ENCODE measurements around the gene GABRG3. TPM values are rescaled to one million over a fixed set of nuclear protein-coding genes. Genes with fewer than 3 reads are reported as not detected.

The GABRG3 gene
- polyA plus RNA-seq, 1 experiment = not detected

- ChIA-PET CTCF (no interaction called here), POLR2A (no interaction called here)
- Histone ChIP-seq H3K27me3 (ENCODE audit: control insufficient read depth, insufficient read depth, low read length) (no peaks in the 10 kb centered on the region), H3K27ac (ENCODE audit: low read depth, low read length) (no peak overlapping the region), H3K9me3 (ENCODE audit: control insufficient read depth, insufficient read depth, low read length) (peaks cover 4% of the 10 kb centered on the region), H3K4me3 (ENCODE audit: low read depth, low read length) (no peak overlapping the region)
- no peak for DNase-seq (ENCODE audit: low read depth, low spot score)
- TF ChIP-seq CTCF (IDR thresholded peaks at IDR 0.05; ENCODE audit: low read depth, low read length) = no peak
These were observed 541.5 kb downstream of the GABRG3 start for GRCh38 chr15:27512281-27513001.

GRCh38 chr15:27514526-27514925 is 543.5 kb downstream of the GABRG3 start:
- no peaks in the 10 kb centered on the region for H3K27me3 ChIP-seq (ENCODE audit: control insufficient read depth, insufficient read depth, low read length)
- CTCF ChIA-PET = no interaction called here
- no peak for DNase-seq (ENCODE audit: low read depth, low spot score)
- H3K27ac ChIP-seq (ENCODE audit: low read depth, low read length) = no peak overlapping the region
- TF ChIP-seq CTCF (IDR thresholded peaks at IDR 0.05; ENCODE audit: low read depth, low read length) = no peak
- H3K4me3 ChIP-seq (ENCODE audit: low read depth, low read length) = no peak overlapping the region
- POLR2A ChIA-PET = no interaction called here
- H3K9me3 ChIP-seq (ENCODE audit: control insufficient read depth, insufficient read depth, low read length) = no peaks in the 10 kb centered on the region; the same call in 1 of the 2 replicates

- Histone ChIP-seq H3K27me3 (ENCODE audit: control insufficient read depth, insufficient read depth, low read length) (no peaks in the 10 kb centered on the region), H3K27ac (ENCODE audit: low read depth, low read length) (no peak overlapping the region), H3K4me3 (ENCODE audit: low read depth, low read length) (no peak overlapping the region), H3K9me3 (ENCODE audit: control insufficient read depth, insufficient read depth, low read length) (0 out of 2 replicates have a peak, but pooled peaks cover 3% of the 10 kb centered on the region)
- ChIA-PET CTCF (no interaction called here), POLR2A (no interaction called here)
- no peak for DNase-seq (ENCODE audit: low read depth, low spot score)
- no peak for TF ChIP-seq CTCF (IDR thresholded peaks at IDR 0.05; ENCODE audit: low read depth, low read length)
These were observed 556.6 kb downstream of the GABRG3 start for GRCh38 chr15:27527490-27528067.

GRCh38 chr15:27529399-27529798 is 558.4 kb downstream of the GABRG3 start:
- ChIA-PET POLR2A (no interaction called here), CTCF (no interaction called here)

More at GRCh38 chr15:27529399-27529798, 558.4 kb downstream of the GABRG3 start:
- Histone ChIP-seq H3K9me3 (ENCODE audit: control insufficient read depth, insufficient read depth, low read length) (peaks cover 6% of the 10 kb centered on the region; the same call in 1 of the 2 replicates), H3K27ac (ENCODE audit: low read depth, low read length) (no peak overlapping the region), H3K27me3 (ENCODE audit: control insufficient read depth, insufficient read depth, low read length) (no peaks in the 10 kb centered on the region), H3K4me3 (ENCODE audit: low read depth, low read length) (no peak overlapping the region)
- TF ChIP-seq CTCF (IDR thresholded peaks at IDR 0.05; ENCODE audit: low read depth, low read length) = no peak
- DNase-seq (ENCODE audit: low read depth, low spot score) = no peak

Data from AG04450 (cell line).